Measurements from ENCODE around the gene TBX10.

DNA sequence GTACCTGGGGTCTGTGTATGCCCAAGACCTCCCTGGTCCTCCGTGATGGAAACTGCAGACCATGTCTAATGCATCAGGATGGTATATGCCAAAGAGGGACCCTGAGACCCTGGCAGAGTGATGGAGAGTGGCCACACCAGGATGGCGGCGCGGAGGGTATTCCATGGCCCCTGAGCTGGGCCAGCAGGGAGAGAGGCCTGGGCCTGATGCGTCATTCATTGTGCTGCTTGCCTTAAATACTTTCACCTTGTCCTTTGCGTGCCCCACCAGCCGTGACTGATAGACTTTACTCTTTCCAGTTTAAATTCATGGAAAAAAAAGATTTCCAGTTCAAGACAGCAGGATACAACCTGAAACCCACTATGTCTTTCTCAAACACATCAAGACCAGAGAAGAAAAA, 38.5 kb downstream of the TBX10 start:
- TF ChIP-seq EZH2phosphoT487 (IDR thresholded peaks at IDR 0.05; ENCODE audit: insufficient read depth, low read depth) = no peak
- no peak for TF ChIP-seq EZH2 (IDR thresholded peaks at IDR 0.05; ENCODE audit: insufficient read depth, poor library complexity, severe bottlenecking)
